ENCODE results near the gene NCKAP5L.

The NCKAP5L gene

GRCh38 chr12:49823951-49824350 is 4.3 kb downstream of the NCKAP5L start:
- DNase-seq: no peak

GRCh38 chr12:49823350-49823749 is 4.9 kb downstream of the NCKAP5L start:
- no peak for DNase-seq

- no peak for DNase-seq
Measured at GRCh38 chr12:49821373-49822287, 6.6 kb downstream of the NCKAP5L start.

DNA sequence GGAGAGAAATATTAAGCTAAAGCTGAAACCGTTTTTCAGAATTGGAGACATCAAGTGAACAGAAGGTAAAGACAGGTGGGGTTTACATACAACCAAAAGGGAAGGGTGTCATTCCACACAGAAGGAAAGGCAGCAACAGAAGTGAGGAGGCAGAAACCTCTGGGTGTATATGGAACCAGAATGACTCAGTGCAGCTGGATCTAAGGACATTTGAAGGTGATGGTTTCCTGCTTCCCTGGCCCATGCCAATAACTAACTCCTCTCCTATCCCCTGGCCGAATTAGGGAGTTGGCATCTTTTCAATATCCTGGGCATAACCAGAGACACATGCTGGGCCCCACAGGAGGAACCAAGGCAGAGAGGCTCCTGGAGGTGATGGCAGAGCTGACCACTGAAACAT is 8.4 kb downstream of the NCKAP5L start:
- no peak for DNase-seq

DNA sequence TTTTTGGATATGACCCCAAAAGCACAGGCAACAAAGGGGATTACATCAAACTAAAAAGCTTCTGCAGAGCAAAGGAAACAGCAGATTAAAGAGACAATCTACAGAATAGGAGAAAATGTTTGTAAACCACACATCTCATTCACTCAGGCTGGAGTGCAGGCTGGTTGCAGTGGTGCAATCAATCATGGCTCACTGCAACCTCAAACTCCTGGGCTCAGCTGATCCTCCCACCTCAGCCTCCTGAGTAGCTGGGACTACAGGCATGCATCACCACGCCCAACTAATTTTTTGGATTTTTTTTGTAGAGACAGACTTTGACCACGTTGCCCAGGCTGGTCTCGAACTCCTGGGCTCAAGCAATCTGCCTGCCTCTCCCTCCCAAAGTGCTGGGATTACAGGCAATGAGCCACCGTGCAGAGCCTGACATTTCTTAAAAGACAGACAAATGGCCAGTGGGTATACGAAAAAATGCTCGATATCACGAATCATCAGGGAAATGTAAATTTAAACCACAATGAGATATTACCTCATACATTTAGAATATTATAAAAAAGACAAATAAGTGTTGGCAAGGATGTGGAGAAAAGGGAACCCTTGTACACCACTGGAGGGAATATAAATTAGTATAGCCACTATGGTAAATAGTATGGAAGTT is 9.8 kb downstream of the NCKAP5L start:
- peak; percentile 42 for DNase-seq

DNA sequence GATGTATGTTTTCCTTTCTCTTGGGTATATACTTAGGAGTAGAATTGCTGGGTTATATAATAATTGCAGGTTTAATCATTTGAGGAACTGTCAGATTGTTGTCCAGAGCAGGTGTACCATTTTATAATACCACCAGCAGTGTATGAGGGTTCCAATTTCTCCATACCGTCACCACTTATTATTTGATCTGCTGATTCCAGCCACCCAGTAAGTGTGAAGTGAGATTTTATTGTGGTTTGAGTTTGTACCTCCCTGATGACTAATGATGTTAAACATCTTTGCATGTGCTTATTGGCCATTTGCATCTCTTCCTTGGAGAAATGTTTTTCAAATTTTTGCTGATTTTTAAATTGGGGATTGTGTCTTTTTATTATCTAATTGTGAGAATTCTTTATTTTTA is 15.1 kb downstream of the NCKAP5L start:
- no peak for DNase-seq

- DNase-seq: no peak
Measured at GRCh38 chr12:49811961-49812401, 16.2 kb downstream of the NCKAP5L start.

- no peak for DNase-seq
Measured at GRCh38 chr12:49811136-49811535, 17.1 kb downstream of the NCKAP5L start.

- DNase-seq: no peak
Measured at GRCh38 chr12:49809906-49810389, 18.3 kb downstream of the NCKAP5L start.

DNA sequence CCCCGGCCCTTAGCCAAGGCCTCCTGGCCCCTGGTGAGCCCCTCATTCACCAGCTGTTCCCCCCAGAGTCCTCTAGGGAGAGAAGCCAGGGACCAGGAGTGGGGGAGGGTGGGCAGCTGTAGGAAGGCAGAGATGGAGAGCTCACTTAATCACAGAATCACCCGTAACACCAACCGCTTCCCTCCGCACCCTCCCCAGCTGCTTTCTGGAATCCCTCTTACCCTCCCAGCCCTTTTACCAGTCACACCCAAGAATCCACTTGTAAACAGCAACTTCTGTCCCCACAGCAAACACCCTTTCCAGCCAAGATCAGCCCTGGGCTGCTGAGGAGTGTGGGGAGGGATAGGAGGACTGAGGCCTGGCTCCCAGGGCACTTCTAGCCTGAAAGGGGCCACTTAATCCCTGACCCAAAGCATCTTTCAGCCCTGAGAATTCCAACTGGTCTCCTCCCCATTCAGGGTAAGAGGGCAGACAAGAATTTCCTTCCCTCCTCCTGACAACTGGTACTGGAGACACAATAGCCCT is 18.8 kb downstream of the NCKAP5L start:
- DNase-seq: no peak

DNA sequence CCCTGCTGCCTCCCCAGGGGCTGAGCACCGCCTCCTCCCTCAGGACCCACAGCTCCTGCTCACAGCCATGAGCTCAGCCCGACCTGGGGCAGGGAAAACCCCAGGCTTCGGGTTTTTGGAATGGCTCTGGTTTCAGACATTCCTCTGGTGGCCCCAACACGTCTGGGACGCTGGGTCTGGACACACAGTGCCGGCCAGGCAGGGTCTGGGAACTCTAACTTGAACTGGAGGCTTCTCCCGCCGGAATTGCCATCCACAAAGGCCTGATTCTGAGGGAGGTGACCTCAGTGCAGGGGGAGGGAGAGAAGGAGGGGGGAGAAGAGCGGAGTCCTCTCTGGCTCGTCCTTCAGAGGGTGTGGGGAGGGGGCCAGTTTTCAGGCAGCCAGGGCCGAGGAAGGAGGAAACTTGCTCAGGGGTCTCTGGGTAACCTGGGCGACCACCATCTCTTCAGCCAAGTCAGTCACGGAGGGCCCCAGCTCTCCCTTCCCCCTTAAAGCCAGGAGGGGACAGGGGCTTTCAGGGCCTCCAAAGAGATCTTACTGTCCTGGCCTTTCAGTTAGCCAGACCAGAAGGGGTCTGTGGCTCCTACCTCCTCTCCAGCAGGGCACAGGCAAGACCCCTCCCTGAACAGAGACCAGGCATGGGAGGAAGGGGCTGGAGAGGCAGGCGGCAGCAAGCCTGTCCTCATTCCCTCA is 19.4 kb downstream of the NCKAP5L start:
- DNase-seq: no peak

DNA sequence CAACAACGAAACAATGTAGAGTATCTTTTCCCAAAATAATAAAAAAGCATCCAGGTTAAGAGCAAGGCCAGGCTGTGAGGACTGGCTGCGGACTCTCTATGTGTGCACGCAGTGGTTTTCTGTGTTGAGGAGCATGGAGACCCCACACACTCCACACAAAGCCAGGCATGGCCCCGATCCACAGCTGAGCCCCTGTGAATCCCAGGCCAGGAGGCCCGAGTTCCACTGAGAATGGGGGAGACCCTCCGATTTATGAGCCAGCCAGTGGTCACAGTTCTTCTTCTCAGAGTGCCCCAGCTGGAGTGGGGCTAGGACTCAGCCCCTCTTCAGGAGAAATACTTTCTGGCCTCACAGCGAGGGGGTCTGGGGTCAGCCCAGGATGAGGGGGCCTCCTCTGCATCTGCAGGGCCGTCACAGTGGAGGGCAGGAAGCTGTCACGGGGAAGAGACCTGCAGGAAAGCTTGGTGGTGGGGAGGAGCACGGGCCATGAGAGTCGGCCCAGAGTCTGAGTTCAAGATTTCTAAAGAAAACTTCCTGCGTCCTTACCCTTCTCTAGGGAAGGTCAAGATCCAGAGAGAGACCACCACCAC is 20.1 kb downstream of the NCKAP5L start:
- no peak for DNase-seq

GRCh38 chr12:49806877-49807276 is 21.3 kb downstream of the NCKAP5L start:
- no peak for DNase-seq

DNA sequence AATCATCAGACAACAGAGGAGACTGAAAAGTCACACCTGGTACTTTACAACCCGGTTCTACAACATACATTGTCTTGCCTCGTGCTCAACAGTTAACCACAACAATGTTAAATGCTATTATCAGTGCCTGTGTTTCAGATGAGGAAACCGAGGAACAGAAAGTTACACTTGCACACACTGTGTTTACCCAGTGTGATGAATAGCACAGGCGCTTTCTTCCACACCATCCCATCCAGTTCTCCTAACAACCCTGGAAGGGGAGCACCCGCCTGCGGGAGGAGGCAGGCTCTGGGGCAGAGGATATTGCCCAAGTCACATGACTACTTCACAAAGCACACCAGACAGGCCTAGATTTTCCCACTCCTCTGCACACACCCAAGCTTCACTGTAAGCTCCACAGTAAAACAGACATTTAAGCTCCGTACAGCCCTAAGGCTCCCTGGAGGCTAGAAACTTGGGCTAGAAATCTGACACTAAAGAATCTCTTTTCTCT is 21.8 kb downstream of the NCKAP5L start:
- no peak for DNase-seq

GRCh38 chr12:49805409-49805808 is 22.8 kb downstream of the NCKAP5L start:
- DNase-seq: no peak

DNA sequence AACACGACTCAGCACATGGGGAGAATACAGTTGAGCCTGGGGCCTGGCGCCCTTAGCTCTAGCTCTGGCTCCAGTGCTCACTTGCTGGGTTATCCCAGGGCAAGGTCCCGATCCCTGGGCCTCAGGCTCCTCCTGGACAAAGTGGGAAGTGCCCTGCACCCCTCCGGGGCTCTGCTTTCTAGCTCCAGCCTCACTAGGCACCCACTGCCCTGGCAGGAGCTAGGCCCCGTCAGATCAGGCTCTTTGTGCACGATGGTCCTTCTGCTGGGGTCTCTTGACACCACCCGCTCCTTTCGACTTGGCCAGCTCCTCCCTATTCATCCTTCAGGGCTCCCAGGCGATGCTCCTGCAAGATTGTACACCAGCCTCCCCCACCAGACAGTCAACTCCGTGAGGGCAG is 23.4 kb downstream of the NCKAP5L start:
- no peak for DNase-seq

GRCh38 chr12:49803693-49804450 is 24.3 kb downstream of the NCKAP5L start:
- DNase-seq: no peak

- no peak for DNase-seq
Measured at GRCh38 chr12:49801141-49802063, 26.8 kb downstream of the NCKAP5L start.

- no peak for DNase-seq
Measured at GRCh38 chr12:49800421-49801140, 27.6 kb downstream of the NCKAP5L start.

DNA sequence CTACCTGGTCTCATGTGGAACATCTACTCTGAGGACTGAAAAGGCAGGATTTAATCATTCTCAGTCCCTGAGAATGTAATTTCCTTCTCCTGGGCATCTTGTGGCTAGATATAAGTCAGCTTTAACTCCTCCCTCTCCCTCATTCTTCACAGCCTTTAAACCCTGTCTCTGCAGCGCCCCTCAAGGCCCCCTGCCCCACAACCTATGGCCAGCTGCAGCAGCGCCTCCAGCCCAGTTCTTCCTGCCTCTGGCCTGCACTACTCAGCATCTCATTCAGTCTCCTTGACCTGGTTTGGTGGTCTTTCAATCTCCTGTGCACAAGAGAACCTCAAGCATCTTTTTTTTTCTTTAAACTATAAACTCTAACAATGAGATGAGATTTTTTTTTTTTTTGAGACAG is 29.3 kb downstream of the NCKAP5L start:
- no peak for DNase-seq
